ENCODE measurements around the gene VRK3.

DNA sequence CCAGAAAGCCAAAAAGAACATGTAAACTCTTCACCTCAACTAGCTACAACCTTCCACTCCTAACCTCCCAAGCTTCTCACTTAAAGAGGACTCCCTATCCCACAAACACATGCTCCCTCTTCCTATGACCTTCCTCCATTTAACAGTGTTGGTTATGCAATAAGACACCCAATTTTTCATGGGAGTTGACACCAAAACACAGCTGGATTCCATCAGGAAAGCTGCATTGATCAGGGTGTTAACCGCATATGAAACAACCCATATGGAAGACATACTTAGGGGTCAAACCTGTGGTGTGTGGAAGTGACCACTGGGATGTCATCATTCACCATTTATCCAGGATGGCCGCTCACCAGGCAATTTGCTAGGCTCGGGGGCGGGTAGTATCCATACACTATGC is 22.5 kb upstream of the VRK3 start:
- TF ChIP-seq, protein P1, sequence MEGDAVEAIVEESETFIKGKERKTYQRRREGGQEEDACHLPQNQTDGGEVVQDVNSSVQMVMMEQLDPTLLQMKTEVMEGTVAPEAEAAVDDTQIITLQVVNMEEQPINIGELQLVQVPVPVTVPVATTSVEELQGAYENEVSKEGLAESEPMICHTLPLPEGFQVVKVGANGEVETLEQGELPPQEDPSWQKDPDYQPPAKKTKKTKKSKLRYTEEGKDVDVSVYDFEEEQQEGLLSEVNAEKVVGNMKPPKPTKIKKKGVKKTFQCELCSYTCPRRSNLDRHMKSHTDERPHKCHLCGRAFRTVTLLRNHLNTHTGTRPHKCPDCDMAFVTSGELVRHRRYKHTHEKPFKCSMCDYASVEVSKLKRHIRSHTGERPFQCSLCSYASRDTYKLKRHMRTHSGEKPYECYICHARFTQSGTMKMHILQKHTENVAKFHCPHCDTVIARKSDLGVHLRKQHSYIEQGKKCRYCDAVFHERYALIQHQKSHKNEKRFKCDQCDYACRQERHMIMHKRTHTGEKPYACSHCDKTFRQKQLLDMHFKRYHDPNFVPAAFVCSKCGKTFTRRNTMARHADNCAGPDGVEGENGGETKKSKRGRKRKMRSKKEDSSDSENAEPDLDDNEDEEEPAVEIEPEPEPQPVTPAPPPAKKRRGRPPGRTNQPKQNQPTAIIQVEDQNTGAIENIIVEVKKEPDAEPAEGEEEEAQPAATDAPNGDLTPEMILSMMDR (IDR thresholded peaks at IDR 0.05; ENCODE audit: extremely low read depth in 1 of 2, insufficient read depth in 1 of 2, low read depth in 1 of 2, low read length in 2 of 2): no peak
- TF ChIP-seq EZH2 (IDR thresholded peaks at IDR 0.05; ENCODE audit: borderline replicate concordance, low read depth, low read length, severe bottlenecking): no peak
- TF ChIP-seq POLR2A (IDR thresholded peaks at IDR 0.05; ENCODE audit: low read depth, low read length): no peak

Measured in endothelial cell of umbilical vein (primary cell).